Adrenal gland (tissue), 5 donors: ENCODE data around the gene PDGFD.

Source experiments
- CTCF ChIP-seq, 6 experiments: fragments of 450-650 bp in 4 of 6; fragments of 200-600 bp in 2 of 6; sonication (generic) in 1 of 6; IDR thresholded peaks; 1 replicate in 5 of 6; 2 replicates in 1 of 6; pipeline versions ENCODE4 v1.5.1 to v1.8.0; 2016 to 2021; ENCODE audit warnings: antibody characterized with exemption in 6 of 6, mild to moderate bottlenecking in 2 of 6, moderate library complexity in 1 of 6
- POLR2A ChIP-seq, 2 donors: fragments of 450-650 bp; IDR thresholded peaks; one replicate each; pipeline ENCODE4 v1.6.1; 2017; ENCODE audit warnings: antibody characterized with exemption in 2 of 2, mild to moderate bottlenecking in 2 of 2, moderate library complexity in 1 of 2
- donor health status: DM: no; HTN: no; CAD: no.

DNA sequence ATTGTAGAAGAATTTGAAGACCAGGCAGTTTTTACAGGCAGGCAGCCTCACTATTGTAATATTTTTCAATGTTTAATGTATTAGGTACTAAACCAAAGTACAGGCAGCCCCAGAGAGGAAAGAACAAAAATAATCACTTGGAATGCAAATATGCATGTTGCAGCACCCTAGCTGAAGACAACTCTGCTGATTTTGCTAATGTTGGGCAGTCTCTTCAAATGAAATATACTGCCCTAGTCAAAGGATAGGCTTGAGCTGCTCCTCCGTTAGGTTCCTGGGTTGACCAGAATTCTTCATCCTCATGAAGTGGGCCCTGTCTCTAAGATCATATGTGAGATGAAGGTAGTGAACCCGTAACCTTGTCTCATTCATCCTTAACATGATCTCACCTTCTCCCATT, 280.7 kb downstream of the PDGFD start:
- TF ChIP-seq CTCF (IDR thresholded peaks at IDR 0.05) (no peak), POLR2A (IDR thresholded peaks at IDR 0.05) (no peak)
